Measurements from ENCODE around the gene ARPC4.
A peak's percentile ranks its signal among the peaks of the same experiment; 100 is the strongest.

Gene ARPC4

GRCh38 chr3:9777694-9778021, 15.2 kb upstream of the ARPC4 start:
- Histone ChIP-seq H4K20me1 (ENCODE audit: insufficient read depth, low read length) (no peaks in the 10 kb centered on the region), H2AFZ (ENCODE audit: low read depth, low read length) (no peak overlapping the region), H3K4me2 (ENCODE audit: low read length) (no peak overlapping the region), H3K9me3 (ENCODE audit: insufficient read depth, low read length) (no peaks in the 10 kb centered on the region), H3K4me3 (ENCODE audit: low read length) (no peak overlapping the region), H3K79me2 (ENCODE audit: low read length) (no peaks in the 10 kb centered on the region), H3K36me3 (replicated peaks; ENCODE audit: low read depth, low read length) (peaks cover 17% of the 10 kb centered on the region), H3K27ac (ENCODE audit: low read length) (no peak overlapping the region), H3K9ac (ENCODE audit: low read length) (no peak overlapping the region), H3K27me3 (ENCODE audit: low read depth, low read length) (no peaks in the 10 kb centered on the region), H3K4me1 (ENCODE audit: low read length) (peaks cover 11% of the 10 kb centered on the region)
- TF ChIP-seq EZH2phosphoT487 (IDR thresholded peaks at IDR 0.05; ENCODE audit: low read depth): no peak
- no peak for TF ChIP-seq CTCF (IDR thresholded peaks at IDR 0.05; ENCODE audit: low read depth, low read length)

GRCh38 chr3:9778143-9779074, 14.5 kb upstream of the ARPC4 start:
- TF ChIP-seq EZH2phosphoT487 (IDR thresholded peaks at IDR 0.05; ENCODE audit: low read depth) (no peak), CTCF (IDR thresholded peaks at IDR 0.05; ENCODE audit: low read depth, low read length) (no peak)
- H3K27me3 ChIP-seq (ENCODE audit: low read depth, low read length): no peaks in the 10 kb centered on the region
- no peak overlapping the region for H3K4me3 ChIP-seq (ENCODE audit: low read length)
- no peaks in the 10 kb centered on the region for H3K79me2 ChIP-seq (ENCODE audit: low read length)
- H3K36me3 ChIP-seq (replicated peaks; ENCODE audit: low read depth, low read length): peaks cover 20% of the 10 kb centered on the region
- H4K20me1 ChIP-seq (ENCODE audit: insufficient read depth, low read length): no peaks in the 10 kb centered on the region
- H3K27ac ChIP-seq (ENCODE audit: low read length): no peak overlapping the region
- H3K4me1 ChIP-seq (ENCODE audit: low read length): peaks cover 11% of the 10 kb centered on the region
- no peak overlapping the region for H3K4me2 ChIP-seq (ENCODE audit: low read length)
- no peak overlapping the region for H3K9ac ChIP-seq (ENCODE audit: low read length)
- no peaks in the 10 kb centered on the region for H3K9me3 ChIP-seq (ENCODE audit: insufficient read depth, low read length)
- no peak overlapping the region for H2AFZ ChIP-seq (ENCODE audit: low read depth, low read length)

GRCh38 chr3:9779075-9779593, 13.7 kb upstream of the ARPC4 start:
- Histone ChIP-seq H3K27ac (ENCODE audit: low read length) (no peak overlapping the region), H3K4me3 (ENCODE audit: low read length) (no peak overlapping the region), H3K27me3 (ENCODE audit: low read depth, low read length) (no peaks in the 10 kb centered on the region), H3K36me3 (replicated peaks; ENCODE audit: low read depth, low read length) (peaks cover 26% of the 10 kb centered on the region), H3K9me3 (ENCODE audit: insufficient read depth, low read length) (no peaks in the 10 kb centered on the region), H3K4me1 (ENCODE audit: low read length) (peaks cover 11% of the 10 kb centered on the region), H3K4me2 (ENCODE audit: low read length) (no peak overlapping the region), H3K79me2 (ENCODE audit: low read length) (no peaks in the 10 kb centered on the region), H4K20me1 (ENCODE audit: insufficient read depth, low read length) (no peaks in the 10 kb centered on the region), H3K9ac (ENCODE audit: low read length) (no peak overlapping the region), H2AFZ (ENCODE audit: low read depth, low read length) (no peak overlapping the region)
- TF ChIP-seq CTCF (IDR thresholded peaks at IDR 0.05; ENCODE audit: low read depth, low read length) (no peak), EZH2phosphoT487 (IDR thresholded peaks at IDR 0.05; ENCODE audit: low read depth) (no peak)

GRCh38 chr3:9779721-9780457, 13.0 kb upstream of the ARPC4 start:
- Histone ChIP-seq H2AFZ (ENCODE audit: low read depth, low read length) (no peak overlapping the region), H3K9me3 (ENCODE audit: insufficient read depth, low read length) (no peaks in the 10 kb centered on the region), H3K36me3 (replicated peaks; ENCODE audit: low read depth, low read length) (peaks cover 27% of the 10 kb centered on the region), H3K79me2 (ENCODE audit: low read length) (no peaks in the 10 kb centered on the region), H4K20me1 (ENCODE audit: insufficient read depth, low read length) (no peaks in the 10 kb centered on the region), H3K4me1 (ENCODE audit: low read length) (peaks cover 11% of the 10 kb centered on the region), H3K9ac (ENCODE audit: low read length) (no peak overlapping the region; the same call in 1 of the 2 replicates), H3K27ac (ENCODE audit: low read length) (peak overlapping the region; percentile 48), H3K4me2 (ENCODE audit: low read length) (peak overlapping the region; percentile 11; the same call in 1 of the 2 replicates), H3K4me3 (ENCODE audit: low read length) (no peak overlapping the region), H3K27me3 (ENCODE audit: low read depth, low read length) (no peaks in the 10 kb centered on the region)
- no peak for TF ChIP-seq CTCF (IDR thresholded peaks at IDR 0.05; ENCODE audit: low read depth, low read length)
- TF ChIP-seq EZH2phosphoT487 (IDR thresholded peaks at IDR 0.05; ENCODE audit: low read depth): no peak

Measured in OCI-LY3 (cell line).